Heart right ventricle (tissue), 16 donors: ENCODE measurements around the gene KRTAP9-2. TPM values are rescaled to one million over a fixed set of nuclear protein-coding genes. Genes with fewer than 3 reads are reported as not detected.
"Not testable (repeated sequence)": the region's sequence is repeated elsewhere in the genome, so short reads cannot be mapped to it uniquely, and the experiment has no call there.

Experiments used
- ATAC-seq, 8 donors: fragments of 200-7000 bp; cut with Tn5 transposase; one replicate each; pipeline ENCODE4 v1.9.1; 2020; ENCODE audit warnings: mild to moderate bottlenecking in 8 of 8, moderate library complexity in 8 of 8, moderate number of reproducible peaks in 1 of 8
- DNase-seq, 2 donors: peaks; one replicate each; pipeline ENCODE4 v3.0.0-alpha.2; 2020
- H3K27ac ChIP-seq, 10 donors: fragments of 200-600 bp; sonication (generic) in 2 of 10; one replicate each; pipeline versions ENCODE4 v1.5.0 to v1.8.0; 2020 to 2022; ENCODE audit warnings: mild to moderate bottlenecking in 3 of 10
- H3K27me3 ChIP-seq, 7 donors: fragments of 200-600 bp; one replicate each; pipeline ENCODE4 v1.8.0; 2021 to 2022; ENCODE audit warnings: mild to moderate bottlenecking in 2 of 7
- H3K36me3 ChIP-seq, 9 donors: fragments of 200-600 bp; sonication (generic) in 1 of 9; one replicate each; pipeline versions ENCODE4 v1.5.0 to v1.8.0; 2020 to 2022; ENCODE audit warnings: mild to moderate bottlenecking in 2 of 9
- H3K4me1 ChIP-seq, 9 donors: fragments of 200-600 bp; sonication (generic) in 1 of 9; one replicate each; pipeline versions ENCODE4 v1.5.0 to v1.8.0; 2020 to 2022; ENCODE audit warnings: mild to moderate bottlenecking in 4 of 9
- H3K4me3 ChIP-seq, 10 donors: fragments of 200-600 bp; sonication (generic) in 2 of 10; one replicate each; pipeline versions ENCODE4 v1.5.0 to v1.8.0; 2020 to 2022; ENCODE audit warnings: mild to moderate bottlenecking in 7 of 10, moderate library complexity in 2 of 10
- H3K9me3 ChIP-seq, 11 donors: fragments of 200-600 bp in 10 of 11; sonication (generic) in 2 of 11; one replicate each; pipeline versions ENCODE4 v1.5.0 to v1.8.0; 2013 to 2022; ENCODE audit warnings: mild to moderate bottlenecking in 2 of 11, control low read depth in 1 of 11, moderate library complexity in 1 of 11
- WGBS, 2 donors: extraction: QIAGEN DNeasy Blood & Tissue Kit; methylation state at CpG; one replicate each; pipeline ENCODE4 v1.1.7; 2013; ENCODE audit warnings: inconsistent platforms in 1 of 2; 5-methylcytosine and 5-hydroxymethylcytosine counted together
- intact Hi-C, 10 donors: fragments of 100-400 bp; cut with DNase I; formaldehyde crosslinking; loops; one replicate each; pipeline versions ENCODE4 v1.11.1 to v1.14.2; 2022
- polyA plus RNA-seq, 2 donors: library from polyadenylated mRNA; stranded (reverse); fragments of 200-250 nt; gene quantifications; one replicate each; pipeline ENCODE4 v1.2.3, GENCODE V29; 2013
- total RNA-seq, 10 donors: library from RNA; stranded (reverse); fragmentation: NEBNext Ultra II Directional in 3 of 10; extraction: Animal tissue kit (Norgen Biotek cat#: 25700) in 3 of 10; gene quantifications; one replicate each; pipeline versions ENCODE4 v1.2.1 to v1.2.4, GENCODE V29; 2021 to 2023
- TF ChIP-seq, protein P1 (sequence below), 9 donors: fragments of 200-600 bp; sonication (generic) in 2 of 9; IDR thresholded peaks; one replicate each; pipeline versions ENCODE4 v1.5.0 to v1.8.0; 2021 to 2022; ENCODE audit warnings: antibody characterized with exemption in 9 of 9, mild to moderate bottlenecking in 5 of 9, moderate library complexity in 1 of 9
- donor health status: Arrhythmogenic right ventricular cardiomyopathy.
- donor health status: ischemic (EF 13 %, LVEDD 7.1; RV severe dilation, severe dysfunction).
- donor health status: healthy with polysubstance abuse.
- donor health status: DM: no; HTN: yes; CAD: no.
- donor health status: DM: no; HTN: no; CAD: no.
- donor health status: ischemic (EF 25% LVEDD 6.9; RV normal size, moderate dysfunction).
- donor health status: ischemic (EF 25% LVEDD 5.7; RV mildly dilated, moderate dysfunction).
- donor health status: healthy.
- donor health status: DM: yes; HTN: yes; CAD: no.
- donor health status: Ischemic cardiomyopathy.
- donor health status: ischemic (EF 35%, LVEDD 5.7; RV mildly dilated, moderate dysfunction).
- donor health status: nonischemic (EF 11% LVEDD 7.7; RV severe dilation, severe dysfunction).
- donor health status: DM: yes; HTN: yes; CAD: no.
- donor health status: PGD.
- donor health status: ischemic (EF 29% LVEDD 5.4; RV normal size, mild dysfunction).
- donor health status: nonischemic (EF 23%, LVEDD 6.1; RV moderate dilation, normal function).

The KRTAP9-2 gene
- total and polyA plus RNA-seq, 12 donors, result not detected

- no peak for DNase-seq
- ATAC-seq, result no peak
- Histone ChIP-seq H3K4me3 (no peak overlapping the region), H3K27ac (no peak overlapping the region), H3K9me3 (peaks cover 0 to 2% (median 0%) of the 10 kb centered on the region in 11 donors), H3K36me3 (no peaks in the 10 kb centered on the region), H3K4me1 (no peaks in the 10 kb centered on the region), H3K27me3 (peaks cover 0 to 16% (median 13%) of the 10 kb centered on the region in 7 donors)
- 76 to 91% methylated on average over 1 of the region's 1 CpG for WGBS, 2 donors
- TF ChIP-seq, protein P1, sequence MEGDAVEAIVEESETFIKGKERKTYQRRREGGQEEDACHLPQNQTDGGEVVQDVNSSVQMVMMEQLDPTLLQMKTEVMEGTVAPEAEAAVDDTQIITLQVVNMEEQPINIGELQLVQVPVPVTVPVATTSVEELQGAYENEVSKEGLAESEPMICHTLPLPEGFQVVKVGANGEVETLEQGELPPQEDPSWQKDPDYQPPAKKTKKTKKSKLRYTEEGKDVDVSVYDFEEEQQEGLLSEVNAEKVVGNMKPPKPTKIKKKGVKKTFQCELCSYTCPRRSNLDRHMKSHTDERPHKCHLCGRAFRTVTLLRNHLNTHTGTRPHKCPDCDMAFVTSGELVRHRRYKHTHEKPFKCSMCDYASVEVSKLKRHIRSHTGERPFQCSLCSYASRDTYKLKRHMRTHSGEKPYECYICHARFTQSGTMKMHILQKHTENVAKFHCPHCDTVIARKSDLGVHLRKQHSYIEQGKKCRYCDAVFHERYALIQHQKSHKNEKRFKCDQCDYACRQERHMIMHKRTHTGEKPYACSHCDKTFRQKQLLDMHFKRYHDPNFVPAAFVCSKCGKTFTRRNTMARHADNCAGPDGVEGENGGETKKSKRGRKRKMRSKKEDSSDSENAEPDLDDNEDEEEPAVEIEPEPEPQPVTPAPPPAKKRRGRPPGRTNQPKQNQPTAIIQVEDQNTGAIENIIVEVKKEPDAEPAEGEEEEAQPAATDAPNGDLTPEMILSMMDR (IDR thresholded peaks at IDR 0.05), result no peak
- intact Hi-C loops, result loop anchor here in 1 of 10 donors (10.0 kb wide), 1 partner anchor 56 kb away; the partner anchor contains the start of genes KRTAP9-3 and KRTAP9-8
Observed at GRCh38 chr17:41178843-41179616, 47.4 kb upstream of the KRTAP9-2 start.

- Histone ChIP-seq H3K27me3 (peaks cover 0 to 33% (median 12%) of the 10 kb centered on the region in 7 donors), H3K27ac (no peak within 1 kb of the TSS), H3K4me3 (no peak within 1 kb of the TSS), H3K36me3 (no peaks in the 10 kb centered on the region), H3K9me3 (peaks cover 0 to 4% (median 0%) of the 10 kb centered on the region in 11 donors), H3K4me1 (no peaks in the 10 kb centered on the region)
- intact Hi-C loops, result loop anchor here in 1 of 10 donors (10.0 kb wide), 1 partner anchor 60 kb away; the partner anchor contains the start of gene KRTAP4-12
- 45 to 53% methylated on average over 8 to 9 of the region's 9 CpGs for WGBS, 2 donors
- ATAC-seq, result no peak
- TF ChIP-seq, protein P1 (IDR thresholded peaks at IDR 0.05), result no peak
- no peak for DNase-seq
Observed at GRCh38 chr17:41184480-41184961, 41.9 kb upstream of the KRTAP9-2 start, which contains the start of gene KRTAP4-1. Gene KRTAP4-1 (minus strand): TSS chr17:41184911. CDS start chr17:41184854, 57 bp downstream.

DNA sequence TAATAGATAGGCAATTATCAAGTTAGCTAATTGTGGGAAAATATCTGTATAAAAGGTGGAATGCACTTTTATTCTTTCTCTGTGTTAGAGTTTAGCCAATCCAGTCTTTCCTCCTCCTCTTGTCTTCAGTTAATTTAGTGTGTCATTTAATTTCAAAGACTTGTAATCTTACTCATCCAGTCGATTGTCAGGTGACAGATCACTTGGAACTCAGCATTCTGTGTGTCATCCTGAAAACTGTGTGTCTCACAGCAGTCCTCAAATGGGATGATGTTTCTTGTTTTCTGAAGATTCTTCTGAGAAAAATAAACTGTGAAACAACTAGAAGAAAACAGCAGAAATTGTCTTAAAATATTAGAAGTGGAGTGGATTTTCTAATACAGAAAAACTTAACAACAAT lies 41.4 kb upstream of the KRTAP9-2 start:
- DNase-seq (no peak), ATAC-seq (no peak)
- no peaks in the 10 kb centered on the region for H3K36me3 ChIP-seq
- H3K9me3 ChIP-seq, result peaks cover 0 to 4% (median 0%) of the 10 kb centered on the region in 11 donors
- no peak overlapping the region for H3K4me3 ChIP-seq
- WGBS, 2 donors, result 45 to 56% methylated on average over 1 of the region's 1 CpG
- peaks cover 0 to 36% (median 16%) of the 10 kb centered on the region in 7 donors for H3K27me3 ChIP-seq
- H3K27ac ChIP-seq, result no peak overlapping the region
- intact Hi-C loops, result loop anchor here in 1 of 10 donors (10.0 kb wide), 1 partner anchor 60 kb away; the partner anchor contains the start of gene KRTAP4-12
- H3K4me1 ChIP-seq, result no peaks in the 10 kb centered on the region
- TF ChIP-seq, protein P1 (IDR thresholded peaks at IDR 0.05), result no peak

DNA sequence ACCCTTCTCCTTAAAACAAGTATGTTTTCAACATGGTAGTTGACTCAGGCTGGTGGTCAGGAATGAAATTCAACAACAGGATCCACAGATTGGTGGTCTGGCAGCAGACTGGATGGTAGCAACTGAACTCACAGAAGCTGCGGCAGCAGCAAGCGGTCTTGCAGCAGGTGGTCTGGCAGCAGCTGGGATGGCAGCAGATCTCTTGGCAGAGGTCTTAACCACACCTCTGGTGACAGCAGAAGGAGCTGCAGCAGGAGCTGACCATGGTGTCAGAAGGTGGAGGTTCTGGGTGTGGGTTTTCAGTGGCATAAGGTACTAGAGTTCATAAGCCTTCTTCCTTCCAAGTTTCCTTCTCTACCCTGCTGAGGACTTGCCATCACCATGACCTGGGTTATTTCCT lies 39.6 kb upstream of the KRTAP9-2 start:
- peaks cover 0 to 49% (median 19%) of the 10 kb centered on the region in 7 donors for H3K27me3 ChIP-seq
- H3K4me3 ChIP-seq, result no peak overlapping the region
- intact Hi-C loops, result loop anchor here in 1 of 10 donors (10.0 kb wide), 1 partner anchor 62 kb away; the partner anchor contains the start of gene KRTAP4-12
- H3K27ac ChIP-seq, result no peak overlapping the region
- H3K36me3 ChIP-seq, result no peaks in the 10 kb centered on the region
- 78 to 87% methylated on average over 2 of the region's 2 CpGs for WGBS, 2 donors
- TF ChIP-seq, protein P1 (IDR thresholded peaks at IDR 0.05), result no peak
- H3K4me1 ChIP-seq, result no peaks in the 10 kb centered on the region
- no peak for ATAC-seq
- H3K9me3 ChIP-seq, result peaks cover 0 to 4% (median 0%) of the 10 kb centered on the region in 11 donors
- DNase-seq, result no peak

DNA sequence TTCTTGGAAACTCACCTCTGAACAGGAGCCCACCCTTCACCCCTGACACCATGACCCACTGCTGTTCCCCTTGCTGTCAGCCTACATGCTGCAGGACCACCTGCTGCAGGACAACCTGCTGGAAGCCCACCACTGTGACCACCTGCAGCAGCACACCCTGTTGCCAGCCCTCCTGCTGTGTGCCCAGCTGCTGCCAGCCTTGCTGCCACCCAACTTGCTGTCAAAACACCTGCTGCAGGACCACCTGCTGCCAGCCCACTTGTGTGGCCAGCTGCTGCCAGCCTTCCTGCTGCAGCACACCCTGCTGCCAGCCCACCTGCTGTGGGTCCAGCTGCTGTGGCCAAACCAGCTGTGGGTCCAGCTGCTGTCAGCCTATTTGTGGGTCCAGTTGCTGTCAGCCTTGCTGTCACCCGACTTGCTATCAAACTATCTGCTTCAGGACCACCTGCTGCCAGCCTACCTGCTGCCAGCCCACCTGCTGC lies 36.6 kb upstream of the KRTAP9-2 start, which contains the start of gene KRTAP9-1:
KRTAP9-1 (plus strand) TSS at position 51 of the 482 bp plus-strand sequence; CDS start at position 51, 0 bp downstream.
- not testable (repeated sequence) for H3K36me3 ChIP-seq, ATAC-seq, H3K4me3 ChIP-seq, H3K4me1 ChIP-seq, H3K27ac ChIP-seq, DNase-seq
- intact Hi-C loops, result loop anchor here in 1 of 10 donors (10.0 kb wide), 1 partner anchor 65 kb away; the partner anchor contains the start of gene KRTAP4-12
- Histone ChIP-seq H3K9me3 (peaks cover 0 to 10% (median 0%) of the 10 kb centered on the region in 11 donors), H3K27me3 (peaks cover 0 to 59% (median 19%) of the 10 kb centered on the region in 7 donors)
- WGBS, 2 donors, result 84 to 85% methylated on average over 1 of the region's 1 CpG
